22Rv1 (cell line): ENCODE data around the gene PRAC2.

Source experiments
- CTCF ChIP-seq: fragments of 450-650 bp; IDR thresholded peaks from 2 replicates; pipeline ENCODE4 v1.5.1; 2017; ENCODE audit warnings: mild to moderate bottlenecking
- ZFX ChIP-seq: fragments of 450-650 bp; IDR thresholded peaks from 2 replicates; pipeline ENCODE4 v1.6.1; 2017; ENCODE audit warnings: antibody characterized with exemption, borderline replicate concordance

GRCh38 chr17:48752399-48753288 is 29.7 kb downstream of the PRAC2 start:
- TF ChIP-seq ZFX (no peak), CTCF (no peak)
